IMR-90 (cell line): ENCODE data around the gene TMEM30A. TPM values are rescaled to one million over a fixed set of nuclear protein-coding genes. Genes with fewer than 3 reads are reported as not detected.

Source experiments
- ATAC-seq: fragments of 200-7000 bp; cut with Tn5 transposase; 2 replicates; pipeline ENCODE4 v1.9.1; 2020; ENCODE audit warnings: low read depth, mild to moderate bottlenecking, moderate library complexity
- BruUV-seq: library from RNA; stranded (reverse); fragments of 400-500 nt; replicated peaks from 2 replicates; lab custom pipeline; 2021; lab: Mats Ljungman, UMichigan
- CTCF ChIA-PET: fragments of 300-600 bp; formaldehyde crosslinking; extraction: SDS; loops from one replicate; lab custom pipeline; 2021; ENCODE audit warnings: antibody characterized with exemption; lab: Yijun Ruan, JAX
- POLR2A ChIA-PET: fragments of 300-600 bp; sonication (Branson Sonifier 250); formaldehyde crosslinking; loops from one replicate; lab custom pipeline; 2022; ENCODE audit warnings: antibody characterized with exemption; ENCODE audit not compliant: unreplicated experiment; lab: Charles Lee
- DNase-seq: peaks from one replicate; pipeline ENCODE4 v3.0.0; 2013
- H2AFZ ChIP-seq: replicated peaks from 2 replicates; pipeline ENCODE3; 2013; ENCODE audit warnings: low read length, mild to moderate bottlenecking; ENCODE audit not compliant: poor library complexity
- H2AK5ac ChIP-seq: 2 replicates; pipeline ENCODE4 v1.6.1; 2013; ENCODE audit warnings: low read depth, low read length, inconsistent platforms
- H2AK9ac ChIP-seq: replicated peaks from 2 replicates; pipeline ENCODE3; 2013; ENCODE audit warnings: mild to moderate bottlenecking, low read depth, low read length, moderate library complexity; ENCODE audit not compliant: poor library complexity
- H2BK120ac ChIP-seq: 2 replicates; pipeline ENCODE4 v1.6.1; 2013; ENCODE audit warnings: low read depth, low read length, inconsistent platforms
- H2BK15ac ChIP-seq: 3 replicates; pipeline ENCODE4 v1.6.1; 2013; ENCODE audit warnings: low read depth, low read length, inconsistent platforms
- H2BK20ac ChIP-seq: 2 replicates; pipeline ENCODE4 v1.6.1; 2013; ENCODE audit warnings: low read depth, mild to moderate bottlenecking, inconsistent platforms, low read length, moderate library complexity
- H2BK5ac ChIP-seq: 2 replicates; pipeline ENCODE4 v1.6.1; 2013; ENCODE audit warnings: mild to moderate bottlenecking, low read depth, low read length, inconsistent platforms; ENCODE audit not compliant: poor library complexity, severe bottlenecking
- H3K14ac ChIP-seq: replicated peaks from 2 replicates; pipeline ENCODE4 v1.6.1; 2013; ENCODE audit warnings: low read depth, low read length, inconsistent platforms
- H3K18ac ChIP-seq: 2 replicates; pipeline ENCODE4 v1.6.1; 2013; ENCODE audit warnings: low read depth, low read length, control low read depth
- H3K23ac ChIP-seq: 2 replicates; pipeline ENCODE4 v1.6.1; 2013; ENCODE audit warnings: low read depth, low read length, inconsistent platforms
- H3K27ac ChIP-seq: 2 replicates; pipeline ENCODE4 v1.5.1; 2013; ENCODE audit warnings: mild to moderate bottlenecking, control low read depth, low read length; ENCODE audit not compliant: insufficient read depth
- H3K27me3 ChIP-seq: 2 replicates; pipeline ENCODE4 v1.6.1; 2013; ENCODE audit warnings: low read length; ENCODE audit not compliant: control insufficient read depth, insufficient read depth
- H3K36me3 ChIP-seq: 2 replicates; pipeline ENCODE4 v1.6.1; 2013; ENCODE audit warnings: low read length, mixed read lengths; ENCODE audit not compliant: control insufficient read depth, insufficient read depth
- H3K4ac ChIP-seq: 2 replicates; pipeline ENCODE4 v1.6.1; 2013; ENCODE audit warnings: low read depth, low read length, inconsistent platforms
- H3K4me1 ChIP-seq: 2 replicates; pipeline ENCODE4 v1.6.1; 2013; ENCODE audit warnings: low read length, mixed read lengths; ENCODE audit not compliant: control insufficient read depth, insufficient read depth
- H3K4me2 ChIP-seq: 2 replicates; pipeline ENCODE4 v1.6.1; 2013; ENCODE audit warnings: low read depth, mild to moderate bottlenecking, control low read depth, low read length, moderate library complexity
- H3K4me3 ChIP-seq: 2 replicates; pipeline ENCODE4 v1.5.1; 2013; ENCODE audit warnings: low read depth, mild to moderate bottlenecking, control low read depth, low read length, moderate library complexity; ENCODE audit not compliant: insufficient read depth
- H3K56ac ChIP-seq: 2 replicates; pipeline ENCODE4 v1.6.1; 2013; ENCODE audit warnings: low read length, inconsistent platforms; ENCODE audit not compliant: insufficient read depth; ENCODE audit errors: extremely low read depth
- H3K79me1 ChIP-seq, 2 experiments: 2 replicates each; pipeline ENCODE4 v1.6.1; 2013; ENCODE audit warnings: low read length in 2 of 2, inconsistent platforms in 1 of 2, low read depth in 1 of 2
- H3K9ac ChIP-seq: 2 replicates; pipeline ENCODE4 v1.6.1; 2013; ENCODE audit warnings: low read depth, low read length, control low read depth
- H3K9me1 ChIP-seq: 2 replicates; pipeline ENCODE4 v1.6.1; 2013; ENCODE audit warnings: low read length, inconsistent platforms; ENCODE audit not compliant: insufficient read depth
- H3K9me3 ChIP-seq: 2 replicates; pipeline ENCODE4 v1.6.1; 2013; ENCODE audit warnings: low read length; ENCODE audit not compliant: control insufficient read depth, insufficient read depth
- H4K20me1 ChIP-seq: 2 replicates; pipeline ENCODE4 v1.6.1; 2013; ENCODE audit warnings: low read length, inconsistent platforms; ENCODE audit not compliant: insufficient read depth
- H4K5ac ChIP-seq: 2 replicates; pipeline ENCODE4 v1.6.1; 2013; ENCODE audit warnings: mild to moderate bottlenecking, low read depth, low read length, control low read depth
- H4K8ac ChIP-seq, 2 experiments: 2 replicates each; pipeline ENCODE4 v1.6.1; 2013; ENCODE audit warnings: low read depth in 2 of 2, low read length in 2 of 2, control low read depth in 1 of 2, inconsistent platforms in 1 of 2
- H4K91ac ChIP-seq: 2 replicates; pipeline ENCODE4 v1.6.1; 2013; ENCODE audit warnings: low read depth, low read length, inconsistent platforms; ENCODE audit not compliant: insufficient read depth
- BHLHE40 ChIP-seq: fragments of 150-350 bp; IDR thresholded peaks from 2 replicates; pipeline ENCODE4 v1.6.1; 2016; ENCODE audit warnings: mild to moderate bottlenecking, low read depth, low read length
- NFE2L2 ChIP-seq: fragments of 150-350 bp; IDR thresholded peaks from 2 replicates; pipeline ENCODE4 v1.6.1; 2016; ENCODE audit warnings: low read depth, mild to moderate bottlenecking, low read length
- WGBS, 2 experiments: methylation state at CpG; one replicate each; pipeline versions ENCODE4 v1.1.5 to v1.1.7; 2013; ENCODE audit warnings: missing lambda C conversion rate in 2 of 2; ENCODE audit not compliant: insufficient read length in 1 of 2; ENCODE audit errors: extremely low coverage in 2 of 2; 5-methylcytosine and 5-hydroxymethylcytosine counted together
- dilution Hi-C: fragments of 300-500 bp; cut with HindIII; formaldehyde crosslinking; loops from one replicate; pipeline ENCODE4 v1.14.3; 2018; ENCODE audit warnings: low sequenced_read_pairs; ENCODE audit not compliant: unreplicated experiment
- in situ Hi-C: fragments of 300-500 bp; cut with MboI; formaldehyde crosslinking; loops from 3 replicates; pipeline ENCODE4 v1.14.3; 2019; ENCODE audit warnings: low sequenced_read_pairs, inconsistent platforms, mixed read lengths
- intact Hi-C: fragments of 100-400 bp; cut with micrococcal nuclease; formaldehyde crosslinking; loops from 2 replicates; pipeline ENCODE4 v1.10.0; 2022
- polyA plus RNA-seq, 3 experiments: library from polyadenylated mRNA; depleted of rRNA; stranded (reverse); fragments of >200 nt; gene quantifications; 2 replicates each; pipeline ENCODE4 v1.2.3, GENCODE V29; 2012; ENCODE audit warnings: low replicate concordance in 1 of 3
- total RNA-seq: library from RNA; depleted of rRNA; stranded (reverse); fragments of >200 nt; gene quantifications from 2 replicates; pipeline ENCODE4 v1.2.3, GENCODE V29; 2012
- TF ChIP-seq, protein P1 (sequence below): conservative IDR thresholded peaks from 2 replicates; pipeline ENCODE4 v1.5.1; 2012; ENCODE audit warnings: mild to moderate bottlenecking, low read depth, low read length, improper control_type of control experiment

TMEM30A gene
- total and polyA plus RNA-seq, 2 of the 4 experiments (the other 2 are of a cell fraction) = 48.5 to 111 TPM

DNA sequence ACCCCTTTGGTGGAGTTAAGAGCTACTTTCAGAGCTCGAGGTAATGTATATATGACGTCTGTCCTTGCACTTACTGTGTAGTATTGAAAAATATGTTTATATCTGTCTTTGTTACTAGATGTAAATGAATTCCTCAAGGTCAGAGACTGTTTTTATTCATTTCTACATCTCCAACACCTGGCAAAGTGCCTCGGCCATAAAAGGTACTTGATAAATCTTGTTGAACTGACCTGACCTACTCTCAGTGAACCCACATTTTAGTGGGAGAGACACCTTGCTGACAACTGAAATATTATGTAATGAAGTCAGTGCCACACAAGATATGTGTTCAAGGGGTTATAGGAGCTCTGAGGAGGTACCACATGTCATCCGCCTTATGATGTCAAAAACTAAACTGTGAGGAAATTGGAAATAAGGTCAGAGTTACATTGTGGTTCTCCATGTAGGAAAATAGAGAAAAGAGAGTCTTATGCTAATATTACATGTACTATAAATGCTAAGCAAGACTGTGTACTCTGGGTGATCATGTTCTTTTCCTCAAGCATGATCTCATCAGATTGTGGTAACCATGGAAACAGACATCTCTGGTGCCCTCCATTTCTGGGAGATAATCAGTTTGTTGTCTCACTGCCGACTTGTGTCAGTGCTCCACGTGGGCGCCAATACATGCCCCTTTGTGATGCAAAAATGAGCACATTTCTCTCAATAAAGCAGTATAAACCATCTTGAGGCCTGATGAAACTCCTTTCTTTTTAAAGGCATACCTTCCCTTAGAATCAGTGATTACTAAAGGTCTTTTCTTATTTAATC is 5.7 kb upstream of the TMEM30A start:
- no TSS peak for BruUV-seq
- DNase-seq = no peak
- POLR2A ChIA-PET = no interaction called here

More for the DNA sequence above, 5.7 kb upstream of the TMEM30A start:
- CTCF ChIA-PET = no interaction called here
- Histone ChIP-seq H3K23ac (no peak overlapping the region), H3K27ac (no peak overlapping the region), H4K20me1 (no peaks in the 10 kb centered on the region), H2BK15ac (no peak overlapping the region), H3K36me3 (no peaks in the 10 kb centered on the region), H3K4ac (no peak overlapping the region), H3K18ac (no peak overlapping the region), H3K4me3 (no peak overlapping the region), H2AK5ac (no peak overlapping the region; the same call in 1 of the 2 replicates), H4K8ac (no peak overlapping the region), H3K79me1 (peaks cover 0 to 2% of the 10 kb centered on the region in 2 experiments; a peak in 2 of 4 replicates), H3K14ac (no peak overlapping the region), H2BK20ac (no peak overlapping the region), H3K9ac (no peak overlapping the region), H2BK120ac (no peak overlapping the region), H3K9me3 (no peaks in the 10 kb centered on the region), H4K91ac (no peak overlapping the region), H3K4me2 (no peak overlapping the region), H3K27me3 (no peaks in the 10 kb centered on the region), H3K56ac (no peak overlapping the region), H2AK9ac (no peak overlapping the region), H2BK5ac (no peak overlapping the region), H4K5ac (no peak overlapping the region), H3K9me1 (no peaks in the 10 kb centered on the region), H3K4me1 (no peaks in the 10 kb centered on the region), H2AFZ (no peak overlapping the region)
- TF ChIP-seq, protein P1, sequence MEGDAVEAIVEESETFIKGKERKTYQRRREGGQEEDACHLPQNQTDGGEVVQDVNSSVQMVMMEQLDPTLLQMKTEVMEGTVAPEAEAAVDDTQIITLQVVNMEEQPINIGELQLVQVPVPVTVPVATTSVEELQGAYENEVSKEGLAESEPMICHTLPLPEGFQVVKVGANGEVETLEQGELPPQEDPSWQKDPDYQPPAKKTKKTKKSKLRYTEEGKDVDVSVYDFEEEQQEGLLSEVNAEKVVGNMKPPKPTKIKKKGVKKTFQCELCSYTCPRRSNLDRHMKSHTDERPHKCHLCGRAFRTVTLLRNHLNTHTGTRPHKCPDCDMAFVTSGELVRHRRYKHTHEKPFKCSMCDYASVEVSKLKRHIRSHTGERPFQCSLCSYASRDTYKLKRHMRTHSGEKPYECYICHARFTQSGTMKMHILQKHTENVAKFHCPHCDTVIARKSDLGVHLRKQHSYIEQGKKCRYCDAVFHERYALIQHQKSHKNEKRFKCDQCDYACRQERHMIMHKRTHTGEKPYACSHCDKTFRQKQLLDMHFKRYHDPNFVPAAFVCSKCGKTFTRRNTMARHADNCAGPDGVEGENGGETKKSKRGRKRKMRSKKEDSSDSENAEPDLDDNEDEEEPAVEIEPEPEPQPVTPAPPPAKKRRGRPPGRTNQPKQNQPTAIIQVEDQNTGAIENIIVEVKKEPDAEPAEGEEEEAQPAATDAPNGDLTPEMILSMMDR = no peak
- TF ChIP-seq BHLHE40 (no peak), NFE2L2 (no peak)
- intact Hi-C loops (no loop called here), dilution Hi-C loops (no loop called here), in situ Hi-C loops (no loop called here)
- ATAC-seq = no peak
- WGBS, 2 experiments = no CpG with 5 or more reads among the region's 7 CpGs
